ENCODE measurements around the gene TSR3. TPM values are rescaled to one million over a fixed set of nuclear protein-coding genes. Genes with fewer than 3 reads are reported as not detected.

The TSR3 gene
- total RNA-seq, 1 donor: 42.7 TPM

- peak overlapping the region; percentile 32 for H3K4me3 ChIP-seq (ENCODE audit: low read depth, low read length)
- TF ChIP-seq CTCF (IDR thresholded peaks at IDR 0.05; ENCODE audit: insufficient read depth, low read depth, low read length): no peak
- peak; percentile 90 for DNase-seq (ENCODE audit: low read depth)
Measured at GRCh38 chr16:1342526-1343427, 8.9 kb downstream of the TSR3 start.

- no peak overlapping the region for H3K4me3 ChIP-seq (ENCODE audit: low read depth, low read length)
- no peak for TF ChIP-seq CTCF (IDR thresholded peaks at IDR 0.05; ENCODE audit: insufficient read depth, low read depth, low read length)
- no peak for DNase-seq (ENCODE audit: low read depth)
Measured at GRCh38 chr16:1341495-1342420, 9.9 kb downstream of the TSR3 start.

GRCh38 chr16:1340730-1341494, 10.8 kb downstream of the TSR3 start:
- H3K4me3 ChIP-seq (ENCODE audit: low read depth, low read length): no peak overlapping the region
- no peak for TF ChIP-seq CTCF (IDR thresholded peaks at IDR 0.05; ENCODE audit: insufficient read depth, low read depth, low read length)
- no peak for DNase-seq (ENCODE audit: low read depth)

GRCh38 chr16:1338855-1339675, 12.6 kb downstream of the TSR3 start:
- no peak overlapping the region for H3K4me3 ChIP-seq (ENCODE audit: low read depth, low read length)
- DNase-seq (ENCODE audit: low read depth): no peak
- TF ChIP-seq CTCF (IDR thresholded peaks at IDR 0.05; ENCODE audit: insufficient read depth, low read depth, low read length): no peak

GRCh38 chr16:1338119-1338730, 13.5 kb downstream of the TSR3 start:
- peak; percentile 44 for TF ChIP-seq CTCF (IDR thresholded peaks at IDR 0.05; ENCODE audit: insufficient read depth, low read depth, low read length)
- no peak overlapping the region for H3K4me3 ChIP-seq (ENCODE audit: low read depth, low read length)
- DNase-seq (ENCODE audit: low read depth): peak; percentile 13

Data from fibroblast of villous mesenchyme (primary cell).